ENCODE measurements around the gene ZNF132. TPM values are rescaled to one million over a fixed set of nuclear protein-coding genes. Genes with fewer than 3 reads are reported as not detected.
"Not testable (repeated sequence)": the region's sequence is repeated elsewhere in the genome, so short reads cannot be mapped to it uniquely, and the experiment has no call there.

Gene ZNF132
- total RNA-seq, result 1 to 10 TPM; 3.3 to 4.4 TPM

DNA sequence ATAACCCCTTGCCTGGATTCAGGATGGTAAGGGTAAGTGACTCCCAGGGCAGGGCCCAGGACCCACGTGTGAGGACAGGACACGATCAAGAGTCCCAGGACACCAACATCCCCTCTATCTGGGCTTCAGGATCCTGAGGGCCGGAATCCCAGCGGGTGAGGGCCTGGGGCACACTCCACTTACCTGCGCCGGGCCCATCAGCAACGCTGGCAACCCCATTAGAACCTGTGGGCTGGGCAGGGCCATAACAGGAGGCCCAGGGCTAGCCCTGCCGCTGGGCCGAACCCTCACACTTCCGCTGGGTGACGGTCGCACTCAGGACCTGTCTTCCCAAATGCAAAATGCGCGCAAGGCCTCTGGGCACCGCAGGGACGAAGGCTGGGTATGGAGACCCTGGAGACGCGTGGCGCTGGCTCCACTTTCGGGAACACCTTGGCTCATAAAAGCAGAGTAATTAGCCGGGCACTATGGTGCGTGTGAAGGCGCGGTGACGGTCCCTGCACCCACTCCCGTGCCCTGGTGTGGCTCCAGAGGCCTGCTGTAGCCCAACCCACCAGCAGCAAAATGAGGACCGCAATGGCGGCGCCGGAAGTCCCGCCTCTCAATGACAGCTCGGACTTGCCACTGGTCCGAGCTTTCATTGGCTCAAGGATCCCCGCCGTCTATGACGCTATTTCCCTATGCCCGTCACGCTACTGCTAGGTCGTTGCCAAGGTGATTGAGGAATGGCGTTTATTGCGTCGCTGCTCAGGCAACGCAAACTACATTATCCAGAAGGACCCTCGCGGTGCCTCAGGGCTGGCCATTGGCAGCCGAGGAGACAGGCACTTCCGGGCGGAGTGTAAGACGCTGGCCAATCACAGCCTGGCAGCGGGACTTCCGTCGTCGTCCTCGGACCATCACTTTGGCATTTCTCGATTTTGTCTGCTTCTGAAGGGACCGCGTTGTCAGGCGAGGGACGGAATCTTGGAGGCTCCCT is at the start of gene ZNF132:
Gene ZNF132 (minus strand): TSS at position 578 of the 979 bp plus-strand sequence. CDS start 332 bp downstream, at position 246.
- Mint-ChIP-seq H3K27ac (peak within 1 kb of the TSS; percentile 95), H3K4me3 (peak within 1 kb of the TSS; percentile 82), H3K27me3 (no peaks in the 10 kb centered on the region), H3K36me3 (ENCODE audit: low read depth) (peaks cover 50% of the 10 kb centered on the region), H3K4me1 (peaks cover 29% of the 10 kb centered on the region), H3K9me3 (ENCODE audit: low read depth) (peaks cover 38% of the 10 kb centered on the region)
- intact Hi-C loops (cut with DNase I, micrococcal nuclease), result loop anchor here (1.0 to 5.0 kb wide), 22 partner anchors 11 to 1159 kb away; partner anchors contain the start of genes ZNF324B (in 2 of the 2), ZNF584 (in 2 of the 2), ZNF837 (in 2 of the 2) and ERVK3-1 (in 1 of the 2)
- peak; percentile 96 for DNase-seq
- ChIA-PET POLR2A (interaction anchor here (0.6 to 1.6 kb wide), 2 partner anchors 12 to 36 kb away, joined by 3 to 5 read pairs; partner anchors contain the start of gene ZNF324B), CTCF (interaction anchor here (0.6 to 0.9 kb wide), 3 partner anchors 8 to 256 kb away, joined by 3 to 4 read pairs (median 3); no protein-coding TSS in a partner anchor)
- peak; percentile 98 for ATAC-seq

GRCh38 chr19:58484349-58484748 is 44.4 kb upstream of the ZNF132 start:
- H3K27ac Mint-ChIP-seq; intact Hi-C loops (cut with DNase I, micrococcal nuclease); H3K4me3 Mint-ChIP-seq; POLR2A ChIA-PET; H3K4me1 Mint-ChIP-seq; H3K9me3 Mint-ChIP-seq (ENCODE audit: low read depth); DNase-seq; H3K36me3 Mint-ChIP-seq (ENCODE audit: low read depth); H3K27me3 Mint-ChIP-seq; ATAC-seq: not testable (repeated sequence)
- CTCF ChIA-PET, result interaction anchor here (0.5 to 0.7 kb wide), 3 partner anchors 26 to 175 kb away, joined by 3 read pairs; no protein-coding TSS in a partner anchor

GRCh38 chr19:58483776-58484175 is 43.8 kb upstream of the ZNF132 start:
- POLR2A ChIA-PET, result no interaction called here
- intact Hi-C loops (cut with DNase I, micrococcal nuclease), result no loop called here
- H3K27ac Mint-ChIP-seq, result no peak overlapping the region
- CTCF ChIA-PET, result interaction anchor here (0.5 to 0.7 kb wide), 2 partner anchors 26 to 174 kb away, joined by 3 read pairs; no protein-coding TSS in a partner anchor
- no peaks in the 10 kb centered on the region for H3K4me1 Mint-ChIP-seq
- H3K36me3 Mint-ChIP-seq (ENCODE audit: low read depth), result peaks cover 10% of the 10 kb centered on the region
- H3K4me3 Mint-ChIP-seq, result no peak overlapping the region
- H3K9me3 Mint-ChIP-seq (ENCODE audit: low read depth), result no peaks in the 10 kb centered on the region
- ATAC-seq, result no peak
- DNase-seq, result no peak
- H3K27me3 Mint-ChIP-seq, result no peaks in the 10 kb centered on the region

- H3K27me3 Mint-ChIP-seq, result no peaks in the 10 kb centered on the region
- peaks cover 10% of the 10 kb centered on the region for H3K36me3 Mint-ChIP-seq (ENCODE audit: low read depth)
- H3K4me1 Mint-ChIP-seq, result no peaks in the 10 kb centered on the region
- intact Hi-C loops (cut with DNase I, micrococcal nuclease), result no loop called here
- H3K27ac Mint-ChIP-seq, result no peak overlapping the region
- H3K9me3 Mint-ChIP-seq (ENCODE audit: low read depth), result no peaks in the 10 kb centered on the region
- H3K4me3 Mint-ChIP-seq, result no peak overlapping the region
- CTCF ChIA-PET, result interaction anchor here (1.2 to 1.5 kb wide), 2 partner anchors 32 to 99 kb away, joined by 4 read pairs; no protein-coding TSS in a partner anchor
- DNase-seq (no peak), ATAC-seq (no peak)
- POLR2A ChIA-PET, result interaction anchor here (1.2 kb wide), 1 partner anchor 17 kb away, joined by 3 read pairs; no protein-coding TSS in a partner anchor
Measured at GRCh38 chr19:58482372-58482771, 42.4 kb upstream of the ZNF132 start.

GRCh38 chr19:58480831-58481230 is 40.9 kb upstream of the ZNF132 start:
- no peak overlapping the region for H3K27ac Mint-ChIP-seq
- intact Hi-C loops (cut with DNase I, micrococcal nuclease), result no loop called here
- CTCF ChIA-PET, result no interaction called here
- H3K27me3 Mint-ChIP-seq, result no peaks in the 10 kb centered on the region
- H3K9me3 Mint-ChIP-seq (ENCODE audit: low read depth), result no peaks in the 10 kb centered on the region
- peaks cover 10% of the 10 kb centered on the region for H3K36me3 Mint-ChIP-seq (ENCODE audit: low read depth)
- peaks cover 6% of the 10 kb centered on the region for H3K4me1 Mint-ChIP-seq
- POLR2A ChIA-PET, result no interaction called here
- DNase-seq, result no peak
- ATAC-seq, result no peak
- H3K4me3 Mint-ChIP-seq, result no peak overlapping the region

DNA sequence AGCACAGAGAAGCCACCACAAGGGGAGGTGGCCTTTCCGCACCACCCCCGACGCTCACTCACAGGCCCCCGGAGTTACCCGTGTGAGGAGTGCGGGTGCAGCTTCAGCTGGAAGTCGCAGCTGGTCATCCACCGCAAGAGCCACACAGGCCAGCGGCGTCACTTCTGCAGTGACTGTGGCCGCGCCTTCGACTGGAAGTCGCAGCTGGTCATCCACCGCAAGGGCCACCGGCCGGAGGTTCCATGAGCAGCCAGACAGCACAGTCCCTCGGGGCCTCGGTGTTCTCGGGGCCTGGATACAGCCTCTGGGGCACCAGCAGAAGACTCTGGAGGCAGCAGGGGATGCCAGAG is 40.5 kb upstream of the ZNF132 start:
- intact Hi-C loops (cut with DNase I, micrococcal nuclease), result no loop called here
- Mint-ChIP-seq H3K36me3 (ENCODE audit: low read depth) (peaks cover 10% of the 10 kb centered on the region), H3K27ac (no peak overlapping the region), H3K4me3 (no peak overlapping the region), H3K27me3 (no peaks in the 10 kb centered on the region), H3K4me1 (peaks cover 6% of the 10 kb centered on the region), H3K9me3 (ENCODE audit: low read depth) (no peaks in the 10 kb centered on the region)
- ChIA-PET POLR2A (no interaction called here), CTCF (no interaction called here)
- DNase-seq (no peak), ATAC-seq (no peak)

DNA sequence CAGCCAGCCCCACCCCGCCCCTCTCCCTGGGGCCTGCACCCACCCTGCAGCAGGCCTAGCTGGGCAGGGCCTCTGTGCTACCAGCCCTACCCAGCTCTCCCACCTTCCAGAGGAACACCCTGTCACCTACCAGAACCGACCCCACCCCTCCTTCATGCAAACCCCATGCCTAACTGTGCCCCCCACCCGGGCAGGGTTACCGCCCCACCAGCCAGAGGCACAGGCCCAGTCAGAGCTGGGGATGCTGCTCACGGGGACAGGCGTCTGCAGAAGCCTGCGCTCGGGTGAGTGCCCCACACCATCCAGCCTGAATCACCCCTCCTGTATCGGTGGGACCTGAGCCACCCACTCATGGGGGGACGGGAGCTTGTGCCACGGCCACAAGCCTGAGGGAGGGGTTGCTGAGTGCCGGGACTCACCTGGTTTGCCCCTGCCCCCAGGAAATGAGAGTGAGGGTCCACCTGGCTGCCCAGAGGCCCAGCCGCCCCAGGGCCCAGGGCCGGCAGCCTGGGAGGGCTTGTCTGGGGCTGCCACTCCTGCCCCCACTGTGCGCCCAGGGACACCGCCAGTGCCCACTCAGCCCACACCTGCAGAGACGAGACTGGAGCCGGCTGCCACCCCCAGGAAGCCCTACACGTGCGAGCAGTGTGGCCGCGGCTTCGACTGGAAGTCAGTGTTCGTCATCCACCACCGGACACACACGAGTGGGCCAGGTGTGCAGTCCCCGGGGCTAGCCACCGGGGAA is 40.0 kb upstream of the ZNF132 start:
- H3K9me3 Mint-ChIP-seq (ENCODE audit: low read depth), result no peaks in the 10 kb centered on the region
- no peak for DNase-seq
- peaks cover 10% of the 10 kb centered on the region for H3K4me1 Mint-ChIP-seq
- CTCF ChIA-PET, result no interaction called here
- no peak overlapping the region for H3K27ac Mint-ChIP-seq
- POLR2A ChIA-PET, result no interaction called here
- H3K4me3 Mint-ChIP-seq, result no peak overlapping the region
- peaks cover 10% of the 10 kb centered on the region for H3K36me3 Mint-ChIP-seq (ENCODE audit: low read depth)
- H3K27me3 Mint-ChIP-seq, result no peaks in the 10 kb centered on the region
- intact Hi-C loops (cut with DNase I, micrococcal nuclease), result loop anchor here in 1 of 2 experiments (5.0 kb wide), 3 partner anchors 37 to 93 kb away; partner anchors contain the start of genes RPS5 and ZBTB45
- no peak for ATAC-seq

DNA sequence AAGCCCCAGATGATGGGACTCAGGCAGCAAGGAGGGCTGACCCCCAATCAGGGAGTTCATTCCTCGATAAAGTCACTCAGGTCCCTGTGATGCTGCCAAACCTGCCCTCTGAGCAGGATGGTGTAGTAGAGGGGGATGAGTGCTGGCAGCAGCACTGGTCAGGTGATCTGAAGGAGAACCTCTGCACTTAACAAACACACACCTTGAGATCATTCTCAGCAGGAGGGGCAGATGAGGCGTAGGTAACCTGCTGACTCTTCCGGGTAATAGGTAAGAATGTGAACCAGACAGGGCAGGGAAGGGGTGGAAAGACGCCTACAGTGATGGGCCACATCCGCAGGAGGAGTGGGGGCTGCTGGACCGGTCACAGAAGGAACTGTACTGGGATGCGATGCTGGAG is 39.4 kb upstream of the ZNF132 start:
- H3K27ac Mint-ChIP-seq, result no peak overlapping the region
- no peaks in the 10 kb centered on the region for H3K9me3 Mint-ChIP-seq (ENCODE audit: low read depth)
- ChIA-PET CTCF (no interaction called here), POLR2A (no interaction called here)
- DNase-seq (no peak), ATAC-seq (no peak)
- H3K27me3 Mint-ChIP-seq, result no peaks in the 10 kb centered on the region
- intact Hi-C loops (cut with DNase I, micrococcal nuclease), result loop anchor here in 1 of 2 experiments (5.0 kb wide), 3 partner anchors 38 to 92 kb away; partner anchors contain the start of genes RPS5 and ZBTB45
- peaks cover 14% of the 10 kb centered on the region for H3K4me1 Mint-ChIP-seq
- peaks cover 10% of the 10 kb centered on the region for H3K36me3 Mint-ChIP-seq (ENCODE audit: low read depth)
- H3K4me3 Mint-ChIP-seq, result no peak overlapping the region

GRCh38 chr19:58477871-58478270 is 37.9 kb upstream of the ZNF132 start:
- DNase-seq (no peak), ATAC-seq (no peak)
- intact Hi-C loops (cut with DNase I, micrococcal nuclease), result loop anchor here in 1 of 2 experiments (5.0 kb wide), 3 partner anchors 39 to 91 kb away; partner anchors contain the start of genes RPS5 and ZBTB45
- ChIA-PET CTCF (no interaction called here), POLR2A (no interaction called here)
- Mint-ChIP-seq H3K36me3 (ENCODE audit: low read depth) (peaks cover 10% of the 10 kb centered on the region), H3K27me3 (no peaks in the 10 kb centered on the region), H3K4me1 (peaks cover 14% of the 10 kb centered on the region), H3K27ac (no peak overlapping the region), H3K4me3 (no peak overlapping the region), H3K9me3 (ENCODE audit: low read depth) (no peaks in the 10 kb centered on the region)

GRCh38 chr19:58477130-58477529 is 37.2 kb upstream of the ZNF132 start:
- peaks cover 5% of the 10 kb centered on the region for H3K36me3 Mint-ChIP-seq (ENCODE audit: low read depth)
- POLR2A ChIA-PET, result no interaction called here
- no peak for DNase-seq

More at GRCh38 chr19:58477130-58477529, 37.2 kb upstream of the ZNF132 start:
- no peaks in the 10 kb centered on the region for H3K9me3 Mint-ChIP-seq (ENCODE audit: low read depth)
- H3K27ac Mint-ChIP-seq, result peak overlapping the region; percentile 84
- H3K4me3 Mint-ChIP-seq, result peak overlapping the region; percentile 83
- peaks cover 14% of the 10 kb centered on the region for H3K4me1 Mint-ChIP-seq
- no peak for ATAC-seq
- CTCF ChIA-PET, result interaction anchor here (0.6 kb wide), 1 partner anchor 12 kb away, joined by 4 read pairs; no protein-coding TSS in a partner anchor
- intact Hi-C loops (cut with DNase I, micrococcal nuclease), result loop anchor here in 1 of 2 experiments (5.0 kb wide), 3 partner anchors 40 to 90 kb away; partner anchors contain the start of genes RPS5 and ZBTB45
- H3K27me3 Mint-ChIP-seq, result no peaks in the 10 kb centered on the region

Data from activated CD4-positive, alpha-beta T cell treated with anti-CD3 and anti-CD28 coated beads for 36 hours (primary cell).